Measurements from ENCODE around the gene GLRX2.

DNA sequence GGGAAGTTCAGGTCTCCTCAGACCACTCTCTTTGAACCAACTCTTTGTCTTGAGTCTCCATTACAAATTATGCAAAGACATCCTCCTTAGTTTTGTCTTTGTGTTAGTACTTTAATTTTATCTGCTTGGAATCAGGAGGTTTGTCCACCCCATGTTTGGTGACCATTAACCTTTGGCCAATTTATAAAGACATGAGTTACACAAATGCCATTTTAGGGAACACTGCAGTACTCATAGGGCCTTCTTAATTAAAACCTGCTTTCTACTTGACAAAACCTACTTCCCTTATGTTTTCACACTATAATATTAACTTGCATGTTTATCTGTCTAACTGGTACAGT, 8.7 kb upstream of the GLRX2 start:
- no peak for TF ChIP-seq POLR2A (IDR thresholded peaks at IDR 0.05; ENCODE audit: control extremely low read depth in 1 of 2, low read depth in 2 of 2, low read length in 2 of 2)
- TF ChIP-seq, protein P1, sequence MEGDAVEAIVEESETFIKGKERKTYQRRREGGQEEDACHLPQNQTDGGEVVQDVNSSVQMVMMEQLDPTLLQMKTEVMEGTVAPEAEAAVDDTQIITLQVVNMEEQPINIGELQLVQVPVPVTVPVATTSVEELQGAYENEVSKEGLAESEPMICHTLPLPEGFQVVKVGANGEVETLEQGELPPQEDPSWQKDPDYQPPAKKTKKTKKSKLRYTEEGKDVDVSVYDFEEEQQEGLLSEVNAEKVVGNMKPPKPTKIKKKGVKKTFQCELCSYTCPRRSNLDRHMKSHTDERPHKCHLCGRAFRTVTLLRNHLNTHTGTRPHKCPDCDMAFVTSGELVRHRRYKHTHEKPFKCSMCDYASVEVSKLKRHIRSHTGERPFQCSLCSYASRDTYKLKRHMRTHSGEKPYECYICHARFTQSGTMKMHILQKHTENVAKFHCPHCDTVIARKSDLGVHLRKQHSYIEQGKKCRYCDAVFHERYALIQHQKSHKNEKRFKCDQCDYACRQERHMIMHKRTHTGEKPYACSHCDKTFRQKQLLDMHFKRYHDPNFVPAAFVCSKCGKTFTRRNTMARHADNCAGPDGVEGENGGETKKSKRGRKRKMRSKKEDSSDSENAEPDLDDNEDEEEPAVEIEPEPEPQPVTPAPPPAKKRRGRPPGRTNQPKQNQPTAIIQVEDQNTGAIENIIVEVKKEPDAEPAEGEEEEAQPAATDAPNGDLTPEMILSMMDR (IDR thresholded peaks at IDR 0.05; ENCODE audit: control extremely low read depth in 1 of 3, insufficient read depth in 1 of 3, low read depth in 1 of 3, low read length in 3 of 3) = no peak
- TF ChIP-seq BRCA1 (IDR thresholded peaks at IDR 0.05; ENCODE audit: low read depth, low read length) = no peak
- TF ChIP-seq CHD2 (IDR thresholded peaks at IDR 0.05; ENCODE audit: low read length) = no peak
- no peak for TF ChIP-seq SIRT6 (IDR thresholded peaks at IDR 0.05; ENCODE audit: low read length)
- TF ChIP-seq EP300 (IDR thresholded peaks at IDR 0.05; ENCODE audit: borderline replicate concordance in 1 of 2, low read depth in 2 of 2, low read length in 2 of 2) = no peak
- TF ChIP-seq RFX5 (IDR thresholded peaks at IDR 0.05; ENCODE audit: borderline replicate concordance, low read depth, low read length) = no peak
- TF ChIP-seq SIX5 (IDR thresholded peaks at IDR 0.05; ENCODE audit: low read depth, low read length) = no peak
